Measurements from ENCODE around the gene TRIM36. TPM values are rescaled to one million over a fixed set of nuclear protein-coding genes. Genes with fewer than 3 reads are reported as not detected.

The TRIM36 gene
- total RNA-seq, 1 experiment from 2014 or later, result 0.95 TPM

GRCh38 chr5:115193295-115193694 is 23.6 kb upstream of the TRIM36 start:
- POLR2A ChIA-PET, result no interaction called here
- no TSS peak for BruUV-seq (replicated peaks)
- Mint-ChIP-seq H3K4me3 (ENCODE audit: unreplicated experiment) (no peak overlapping the region), H3K4me1 (ENCODE audit: low read depth, unreplicated experiment) (no peaks in the 10 kb centered on the region), H3K27me3 (ENCODE audit: insufficient read depth, unreplicated experiment) (peaks cover 20% of the 10 kb centered on the region), H3K36me3 (ENCODE audit: insufficient read depth, unreplicated experiment) (no peaks in the 10 kb centered on the region), H3K9me3 (ENCODE audit: unreplicated experiment) (no peaks in the 10 kb centered on the region), H3K27ac (ENCODE audit: unreplicated experiment) (no peak overlapping the region)
- Histone ChIP-seq H3K27me3 (replicated peaks; ENCODE audit: control insufficient read depth, insufficient read depth, low read length) (no peaks in the 10 kb centered on the region), H3K36me3 (ENCODE audit: control insufficient read depth, insufficient read depth, low read length) (no peaks in the 10 kb centered on the region), H3K4me1 (no peaks in the 10 kb centered on the region), H3K4me3 (ENCODE audit: low read depth, low read length) (no peak overlapping the region), H3K9me3 (no peaks in the 10 kb centered on the region)
- TF ChIP-seq CTCF (IDR thresholded peaks at IDR 0.05; ENCODE audit: insufficient read depth in 1 of 2, low read depth in 1 of 2, low read length in 1 of 2, severe bottlenecking in 1 of 2, unreplicated experiment in 1 of 2), result no peak
- intact Hi-C loops (cut with micrococcal nuclease; ENCODE audit: unreplicated experiment), result no loop called here
- CTCF ChIA-PET, result no interaction called here
- no peak for DNase-seq

- H3K9me3 Mint-ChIP-seq (ENCODE audit: unreplicated experiment), result no peaks in the 10 kb centered on the region
- H3K4me3 Mint-ChIP-seq (ENCODE audit: unreplicated experiment), result no peak overlapping the region
- intact Hi-C loops (cut with micrococcal nuclease; ENCODE audit: unreplicated experiment), result no loop called here
- no peaks in the 10 kb centered on the region for H3K36me3 ChIP-seq (ENCODE audit: control insufficient read depth, insufficient read depth, low read length)
- BruUV-seq (replicated peaks), result no TSS peak
- no peaks in the 10 kb centered on the region for H3K36me3 Mint-ChIP-seq (ENCODE audit: insufficient read depth, unreplicated experiment)
- ChIA-PET POLR2A (no interaction called here), CTCF (no interaction called here)
- H3K27me3 Mint-ChIP-seq (ENCODE audit: insufficient read depth, unreplicated experiment), result peaks cover 14% of the 10 kb centered on the region
- H3K4me1 Mint-ChIP-seq (ENCODE audit: low read depth, unreplicated experiment), result no peaks in the 10 kb centered on the region
- H3K9me3 ChIP-seq, result no peaks in the 10 kb centered on the region
- H3K4me3 ChIP-seq (ENCODE audit: low read depth, low read length), result no peak overlapping the region
- H3K27ac Mint-ChIP-seq (ENCODE audit: unreplicated experiment), result no peak overlapping the region
- no peaks in the 10 kb centered on the region for H3K4me1 ChIP-seq
- no peak for TF ChIP-seq CTCF (IDR thresholded peaks at IDR 0.05; ENCODE audit: insufficient read depth in 1 of 2, low read depth in 1 of 2, low read length in 1 of 2, severe bottlenecking in 1 of 2, unreplicated experiment in 1 of 2)
- no peaks in the 10 kb centered on the region for H3K27me3 ChIP-seq (replicated peaks; ENCODE audit: control insufficient read depth, insufficient read depth, low read length)
- DNase-seq, result no peak
Measured at GRCh38 chr5:115192098-115192497, 22.4 kb upstream of the TRIM36 start.

GRCh38 chr5:115191474-115192031 is 21.8 kb upstream of the TRIM36 start:
- peaks cover 10% of the 10 kb centered on the region for H3K27me3 Mint-ChIP-seq (ENCODE audit: insufficient read depth, unreplicated experiment)
- H3K4me3 Mint-ChIP-seq (ENCODE audit: unreplicated experiment), result no peak overlapping the region
- DNase-seq, result no peak
- ChIA-PET CTCF (no interaction called here), POLR2A (no interaction called here)
- no peaks in the 10 kb centered on the region for H3K27me3 ChIP-seq (replicated peaks; ENCODE audit: control insufficient read depth, insufficient read depth, low read length)
- H3K9me3 ChIP-seq, result no peaks in the 10 kb centered on the region
- BruUV-seq (replicated peaks), result no TSS peak
- H3K27ac Mint-ChIP-seq (ENCODE audit: unreplicated experiment), result no peak overlapping the region
- H3K36me3 ChIP-seq (ENCODE audit: control insufficient read depth, insufficient read depth, low read length), result no peaks in the 10 kb centered on the region
- no peaks in the 10 kb centered on the region for H3K9me3 Mint-ChIP-seq (ENCODE audit: unreplicated experiment)
- no peak overlapping the region for H3K4me3 ChIP-seq (ENCODE audit: low read depth, low read length)
- no peak for TF ChIP-seq CTCF (IDR thresholded peaks at IDR 0.05; ENCODE audit: insufficient read depth in 1 of 2, low read depth in 1 of 2, low read length in 1 of 2, severe bottlenecking in 1 of 2, unreplicated experiment in 1 of 2)
- no peaks in the 10 kb centered on the region for H3K4me1 ChIP-seq
- no peaks in the 10 kb centered on the region for H3K36me3 Mint-ChIP-seq (ENCODE audit: insufficient read depth, unreplicated experiment)
- no peaks in the 10 kb centered on the region for H3K4me1 Mint-ChIP-seq (ENCODE audit: low read depth, unreplicated experiment)
- intact Hi-C loops (cut with micrococcal nuclease; ENCODE audit: unreplicated experiment), result no loop called here

All from Caco-2 (cell line).